Measurements from ENCODE around the gene ELAVL2. TPM values are rescaled to one million over a fixed set of nuclear protein-coding genes. Genes with fewer than 3 reads are reported as not detected.

The ELAVL2 gene
- total and polyA plus RNA-seq, 4 donors = 0.02 to 1.7 TPM; not detected in 2

DNA sequence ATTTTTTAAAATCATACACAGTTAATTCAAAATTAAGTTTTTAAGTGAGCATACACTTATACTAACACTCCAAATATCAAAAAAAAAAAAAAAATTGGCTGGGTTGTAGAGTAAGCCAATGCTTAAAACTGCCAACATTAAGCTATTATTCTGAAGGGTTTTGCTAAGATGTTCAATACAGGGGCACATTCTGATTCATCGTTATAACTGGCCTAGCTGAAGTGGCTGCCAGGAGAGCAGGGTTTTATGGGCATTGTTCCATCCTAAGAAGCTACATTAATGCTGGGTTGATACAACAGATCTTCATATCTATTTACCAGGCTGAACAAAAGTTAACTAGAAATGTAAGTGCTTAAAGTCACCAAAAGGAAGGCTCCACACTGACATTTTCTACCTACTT is 13.4 kb downstream of the ELAVL2 start:
- DNase-seq = no peak
- no peaks in the 10 kb centered on the region for H3K9me3 ChIP-seq (ENCODE audit: control insufficient read depth in 4 of 4, insufficient read depth in 3 of 4, low read length in 3 of 4)
- H3K27me3 ChIP-seq (ENCODE audit: control insufficient read depth in 3 of 3, insufficient read depth in 3 of 3, low read length in 2 of 3) = peaks cover 0 to 5% (median 0%) of the 10 kb centered on the region in 3 donors
- ATAC-seq (ENCODE audit: insufficient read depth, low FRiP score) = no peak
- H3K9ac ChIP-seq (ENCODE audit: insufficient read depth in 1 of 2, low read length in 2 of 2) = no peak overlapping the region
- WGBS, 2 donors = 65 to 89% methylated on average over 1 of the region's 1 CpG
- H3K4me1 ChIP-seq (ENCODE audit: control insufficient read depth in 5 of 5, insufficient read depth in 5 of 5, low read length in 5 of 5) = no peaks in the 10 kb centered on the region
- TF ChIP-seq, protein P1, sequence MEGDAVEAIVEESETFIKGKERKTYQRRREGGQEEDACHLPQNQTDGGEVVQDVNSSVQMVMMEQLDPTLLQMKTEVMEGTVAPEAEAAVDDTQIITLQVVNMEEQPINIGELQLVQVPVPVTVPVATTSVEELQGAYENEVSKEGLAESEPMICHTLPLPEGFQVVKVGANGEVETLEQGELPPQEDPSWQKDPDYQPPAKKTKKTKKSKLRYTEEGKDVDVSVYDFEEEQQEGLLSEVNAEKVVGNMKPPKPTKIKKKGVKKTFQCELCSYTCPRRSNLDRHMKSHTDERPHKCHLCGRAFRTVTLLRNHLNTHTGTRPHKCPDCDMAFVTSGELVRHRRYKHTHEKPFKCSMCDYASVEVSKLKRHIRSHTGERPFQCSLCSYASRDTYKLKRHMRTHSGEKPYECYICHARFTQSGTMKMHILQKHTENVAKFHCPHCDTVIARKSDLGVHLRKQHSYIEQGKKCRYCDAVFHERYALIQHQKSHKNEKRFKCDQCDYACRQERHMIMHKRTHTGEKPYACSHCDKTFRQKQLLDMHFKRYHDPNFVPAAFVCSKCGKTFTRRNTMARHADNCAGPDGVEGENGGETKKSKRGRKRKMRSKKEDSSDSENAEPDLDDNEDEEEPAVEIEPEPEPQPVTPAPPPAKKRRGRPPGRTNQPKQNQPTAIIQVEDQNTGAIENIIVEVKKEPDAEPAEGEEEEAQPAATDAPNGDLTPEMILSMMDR (IDR thresholded peaks at IDR 0.05; ENCODE audit: control extremely low read depth, extremely low read depth) = no peak
- no peak overlapping the region for H3K27ac ChIP-seq (ENCODE audit: low read depth in 1 of 2, low read length in 1 of 2)
- no peaks in the 10 kb centered on the region for H3K36me3 ChIP-seq (ENCODE audit: control insufficient read depth in 4 of 4, insufficient read depth in 4 of 4, low read length in 4 of 4)
- no peak overlapping the region for H3K4me3 ChIP-seq

- no peaks in the 10 kb centered on the region for H3K36me3 ChIP-seq (ENCODE audit: control insufficient read depth in 4 of 4, insufficient read depth in 4 of 4, low read length in 4 of 4)
- H3K27me3 ChIP-seq (ENCODE audit: control insufficient read depth in 3 of 3, insufficient read depth in 3 of 3, low read length in 2 of 3) = peaks cover 0 to 5% (median 0%) of the 10 kb centered on the region in 3 donors
- no peak for DNase-seq
- H3K27ac ChIP-seq (ENCODE audit: low read depth in 1 of 2, low read length in 1 of 2) = no peak overlapping the region
- H3K4me3 ChIP-seq = no peak overlapping the region
- TF ChIP-seq, protein P1 (IDR thresholded peaks at IDR 0.05; ENCODE audit: control extremely low read depth, extremely low read depth) = no peak
- H3K9ac ChIP-seq (ENCODE audit: insufficient read depth in 1 of 2, low read length in 2 of 2) = no peak overlapping the region
- 64 to 67% methylated on average over 2 of the region's 2 CpGs for WGBS, 2 donors
- no peak for ATAC-seq (ENCODE audit: insufficient read depth, low FRiP score)
- no peaks in the 10 kb centered on the region for H3K9me3 ChIP-seq (ENCODE audit: control insufficient read depth in 4 of 4, insufficient read depth in 3 of 4, low read length in 3 of 4)
- no peaks in the 10 kb centered on the region for H3K4me1 ChIP-seq (ENCODE audit: control insufficient read depth in 5 of 5, insufficient read depth in 5 of 5, low read length in 5 of 5)
Measured at GRCh38 chr9:23811633-23812032, 14.4 kb downstream of the ELAVL2 start.

DNA sequence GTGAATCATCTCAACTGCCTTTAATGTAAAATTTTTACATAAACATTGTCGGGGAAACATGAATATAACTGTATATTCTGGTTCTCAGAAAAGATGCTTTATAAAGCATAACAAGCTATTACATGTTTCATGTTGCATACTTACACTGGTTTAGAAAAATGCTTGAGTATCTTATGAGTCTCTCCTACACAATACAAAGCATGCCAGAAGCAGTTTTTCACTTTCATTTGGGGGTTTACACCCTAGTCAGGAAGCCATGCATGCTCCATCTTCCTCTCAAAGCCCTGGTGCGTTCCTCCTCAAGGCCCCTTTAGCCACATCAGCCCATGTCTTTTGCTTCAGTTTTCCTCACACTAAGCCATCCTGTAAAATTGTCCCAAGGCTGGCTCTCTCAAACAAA is 22.8 kb downstream of the ELAVL2 start:
- H3K27ac ChIP-seq (ENCODE audit: low read depth in 1 of 2, low read length in 1 of 2) = no peak overlapping the region
- no peak overlapping the region for H3K4me3 ChIP-seq
- no peaks in the 10 kb centered on the region for H3K4me1 ChIP-seq (ENCODE audit: control insufficient read depth in 5 of 5, insufficient read depth in 5 of 5, low read length in 5 of 5)
- WGBS, 2 donors = 80 to 89% methylated on average over 2 of the region's 2 CpGs
- TF ChIP-seq, protein P1 (IDR thresholded peaks at IDR 0.05; ENCODE audit: control extremely low read depth, extremely low read depth) = no peak
- no peaks in the 10 kb centered on the region for H3K36me3 ChIP-seq (ENCODE audit: control insufficient read depth in 4 of 4, insufficient read depth in 4 of 4, low read length in 4 of 4)
- H3K9me3 ChIP-seq (ENCODE audit: control insufficient read depth in 4 of 4, insufficient read depth in 3 of 4, low read length in 3 of 4) = no peaks in the 10 kb centered on the region
- DNase-seq (no peak), ATAC-seq (ENCODE audit: insufficient read depth, low FRiP score) (no peak)
- H3K9ac ChIP-seq (ENCODE audit: insufficient read depth in 1 of 2, low read length in 2 of 2) = no peak overlapping the region
- no peaks in the 10 kb centered on the region for H3K27me3 ChIP-seq (ENCODE audit: control insufficient read depth in 3 of 3, insufficient read depth in 3 of 3, low read length in 2 of 3)

- no peak for ATAC-seq (ENCODE audit: insufficient read depth, low FRiP score)
- 88 to 94% methylated on average over 2 of the region's 2 CpGs for WGBS, 2 donors
Measured at GRCh38 chr9:23801523-23801922, 24.5 kb downstream of the ELAVL2 start.

More at GRCh38 chr9:23801523-23801922, 24.5 kb downstream of the ELAVL2 start:
- TF ChIP-seq, protein P1 (IDR thresholded peaks at IDR 0.05; ENCODE audit: control extremely low read depth, extremely low read depth) = no peak
- Histone ChIP-seq H3K4me1 (ENCODE audit: control insufficient read depth in 5 of 5, insufficient read depth in 5 of 5, low read length in 5 of 5) (no peaks in the 10 kb centered on the region), H3K9ac (ENCODE audit: insufficient read depth in 1 of 2, low read length in 2 of 2) (no peak overlapping the region), H3K27me3 (ENCODE audit: control insufficient read depth in 3 of 3, insufficient read depth in 3 of 3, low read length in 2 of 3) (no peaks in the 10 kb centered on the region), H3K27ac (ENCODE audit: low read depth in 1 of 2, low read length in 1 of 2) (no peak overlapping the region), H3K9me3 (ENCODE audit: control insufficient read depth in 4 of 4, insufficient read depth in 3 of 4, low read length in 3 of 4) (no peaks in the 10 kb centered on the region), H3K4me3 (no peak overlapping the region), H3K36me3 (ENCODE audit: control insufficient read depth in 4 of 4, insufficient read depth in 4 of 4, low read length in 4 of 4) (no peaks in the 10 kb centered on the region)
- no peak for DNase-seq
